ENCODE results near the gene ATG9A.

GRCh38 chr2:219220652-219221402 is 8.6 kb downstream of the ATG9A start:
- TF ChIP-seq CTCF (IDR thresholded peaks at IDR 0.05) (no peak), POLR2A (IDR thresholded peaks at IDR 0.05) (no peak)
